ACC112 (cell line): ENCODE measurements around the gene PNPLA3.

ENCODE experiments used
- H2AFZ ChIP-seq: fragments of 200-600 bp; sonication (generic); one replicate; pipeline ENCODE4 v1.6.0; 2017; ENCODE audit warnings: antibody characterized with exemption, low read length; ENCODE audit not compliant: unreplicated experiment
- H3K27ac ChIP-seq: fragments of 200-600 bp; sonication (generic); 2 replicates; pipeline ENCODE4 v1.5.1; 2014; ENCODE audit warnings: low read depth, mild to moderate bottlenecking, antibody characterized with exemption, low read length, moderate library complexity
- H3K27me3 ChIP-seq: fragments of 200-600 bp; sonication (generic); 2 replicates; pipeline ENCODE4 v1.6.1; 2014; ENCODE audit warnings: mild to moderate bottlenecking, antibody characterized with exemption, low read length, moderate library complexity, mixed read lengths; ENCODE audit not compliant: insufficient read depth
- H3K36me3 ChIP-seq: fragments of 200-600 bp; sonication (generic); 2 replicates; pipeline ENCODE4 v1.6.1; 2016; ENCODE audit warnings: mild to moderate bottlenecking, antibody characterized with exemption, low read length, moderate library complexity, mixed read lengths; ENCODE audit not compliant: insufficient read depth
- H3K4me1 ChIP-seq: fragments of 200-600 bp; sonication (generic); one replicate; pipeline ENCODE4 v1.6.1; 2016; ENCODE audit warnings: low read length, mixed read lengths; ENCODE audit not compliant: insufficient read depth, unreplicated experiment, control insufficient read depth
- H3K4me3 ChIP-seq: fragments of 200-600 bp; sonication (generic); 2 replicates; pipeline ENCODE4 v1.5.1; 2014; ENCODE audit warnings: mild to moderate bottlenecking, low read depth, low read length
- H3K79me2 ChIP-seq: fragments of 200-600 bp; sonication (generic); one replicate; pipeline ENCODE4 v1.6.0; 2016; ENCODE audit warnings: low read length; ENCODE audit not compliant: control insufficient read depth, unreplicated experiment, insufficient read depth

Gene PNPLA3

GRCh38 chr22:43925433-43926348 lies 2.1 kb downstream of the PNPLA3 start:
- Histone ChIP-seq H3K79me2 (no peaks in the 10 kb centered on the region), H3K27ac (no peak overlapping the region), H3K4me3 (no peak overlapping the region), H3K4me1 (peaks cover 24% of the 10 kb centered on the region), H2AFZ (no peak overlapping the region), H3K27me3 (no peaks in the 10 kb centered on the region), H3K36me3 (no peaks in the 10 kb centered on the region)

GRCh38 chr22:43926349-43926710 lies 2.7 kb downstream of the PNPLA3 start:
- H2AFZ ChIP-seq = no peak overlapping the region
- no peaks in the 10 kb centered on the region for H3K36me3 ChIP-seq
- H3K4me1 ChIP-seq = peaks cover 18% of the 10 kb centered on the region
- no peaks in the 10 kb centered on the region for H3K27me3 ChIP-seq
- H3K27ac ChIP-seq = no peak overlapping the region
- H3K4me3 ChIP-seq = no peak overlapping the region
- no peaks in the 10 kb centered on the region for H3K79me2 ChIP-seq

- Histone ChIP-seq H3K27me3 (no peaks in the 10 kb centered on the region), H3K27ac (no peak overlapping the region), H2AFZ (no peak overlapping the region), H3K4me1 (no peaks in the 10 kb centered on the region), H3K4me3 (no peak overlapping the region), H3K36me3 (no peaks in the 10 kb centered on the region), H3K79me2 (no peaks in the 10 kb centered on the region)
These were observed 4.9 kb downstream of the PNPLA3 start for GRCh38 chr22:43928468-43928867.

- H3K4me1 ChIP-seq = no peaks in the 10 kb centered on the region
- no peak overlapping the region for H2AFZ ChIP-seq
- H3K79me2 ChIP-seq = no peaks in the 10 kb centered on the region
- H3K36me3 ChIP-seq = no peaks in the 10 kb centered on the region
- H3K27ac ChIP-seq = no peak overlapping the region
- no peaks in the 10 kb centered on the region for H3K27me3 ChIP-seq
- H3K4me3 ChIP-seq = no peak overlapping the region
These were observed 5.3 kb downstream of the PNPLA3 start for GRCh38 chr22:43928908-43929307.

- Histone ChIP-seq H3K4me3 (no peak overlapping the region), H3K79me2 (no peaks in the 10 kb centered on the region), H3K36me3 (no peaks in the 10 kb centered on the region), H3K27me3 (no peaks in the 10 kb centered on the region), H2AFZ (no peak overlapping the region), H3K4me1 (no peaks in the 10 kb centered on the region), H3K27ac (no peak overlapping the region)
These were observed 8.2 kb downstream of the PNPLA3 start for GRCh38 chr22:43931771-43932170.

GRCh38 chr22:43941449-43941848 lies 17.8 kb downstream of the PNPLA3 start:
- Histone ChIP-seq H3K79me2 (no peaks in the 10 kb centered on the region), H2AFZ (no peak overlapping the region), H3K4me1 (no peaks in the 10 kb centered on the region), H3K27me3 (no peaks in the 10 kb centered on the region), H3K36me3 (no peaks in the 10 kb centered on the region), H3K27ac (no peak overlapping the region), H3K4me3 (no peak overlapping the region)

GRCh38 chr22:43944670-43945430 lies 21.2 kb downstream of the PNPLA3 start:
- Histone ChIP-seq H3K4me3 (no peak overlapping the region), H3K27ac (no peak overlapping the region), H3K27me3 (no peaks in the 10 kb centered on the region), H3K4me1 (no peaks in the 10 kb centered on the region), H3K79me2 (no peaks in the 10 kb centered on the region), H2AFZ (no peak overlapping the region), H3K36me3 (no peaks in the 10 kb centered on the region)

- H3K4me3 ChIP-seq = no peak overlapping the region
- no peak overlapping the region for H3K27ac ChIP-seq
- no peaks in the 10 kb centered on the region for H3K27me3 ChIP-seq
- no peaks in the 10 kb centered on the region for H3K36me3 ChIP-seq
- no peaks in the 10 kb centered on the region for H3K79me2 ChIP-seq
- no peaks in the 10 kb centered on the region for H3K4me1 ChIP-seq
- H2AFZ ChIP-seq = no peak overlapping the region
These were observed 22.2 kb downstream of the PNPLA3 start for GRCh38 chr22:43945632-43946383.

- Histone ChIP-seq H3K36me3 (no peaks in the 10 kb centered on the region), H2AFZ (no peak overlapping the region), H3K27me3 (no peaks in the 10 kb centered on the region), H3K4me1 (no peaks in the 10 kb centered on the region), H3K4me3 (no peak overlapping the region), H3K27ac (no peak overlapping the region), H3K79me2 (no peaks in the 10 kb centered on the region)
These were observed 22.7 kb downstream of the PNPLA3 start for GRCh38 chr22:43946384-43946667.

GRCh38 chr22:43948836-43949406 lies 25.3 kb downstream of the PNPLA3 start:
- Histone ChIP-seq H3K79me2 (peaks cover under 1% of the 10 kb centered on the region), H3K36me3 (no peaks in the 10 kb centered on the region), H3K4me3 (no peak overlapping the region), H3K27ac (no peak overlapping the region), H3K27me3 (no peaks in the 10 kb centered on the region), H3K4me1 (peaks cover 5% of the 10 kb centered on the region), H2AFZ (no peak overlapping the region)
